HUES64 (cell line): ENCODE results near the gene PTK6.

Experiments
- H3K27ac ChIP-seq: 2 replicates; pipeline ENCODE4 v1.7.0; 2013; ENCODE audit warnings: low read depth, low read length, inconsistent platforms
- H3K27me3 ChIP-seq: 2 replicates; pipeline ENCODE4 v1.6.1; 2013; ENCODE audit warnings: mild to moderate bottlenecking, low read length; ENCODE audit not compliant: insufficient read depth
- H3K36me3 ChIP-seq: 2 replicates; pipeline ENCODE4 v1.6.1; 2013; ENCODE audit warnings: mild to moderate bottlenecking, low read length; ENCODE audit not compliant: insufficient read depth
- H3K4me1 ChIP-seq: 2 replicates; pipeline ENCODE4 v1.6.1; 2013; ENCODE audit warnings: mild to moderate bottlenecking, low read length, moderate library complexity; ENCODE audit not compliant: insufficient read depth
- H3K4me3 ChIP-seq: 2 replicates; pipeline ENCODE4 v1.5.1; 2013; ENCODE audit warnings: mild to moderate bottlenecking, low read length, moderate library complexity
- H3K9ac ChIP-seq: 2 replicates; pipeline ENCODE4 v1.6.1; 2013; ENCODE audit warnings: mild to moderate bottlenecking, low read depth, low read length
- H3K9me3 ChIP-seq: 2 replicates; pipeline ENCODE4 v1.6.1; 2013; ENCODE audit warnings: low read depth, low read length; ENCODE audit not compliant: insufficient read depth
- WGBS: fragments of 150-250, 120-280 bp; methylation state at CpG from one replicate; pipeline ENCODE4 v1.1.7; 2013; ENCODE audit warnings: missing lambda C conversion rate; 5-methylcytosine and 5-hydroxymethylcytosine counted together

Gene PTK6

DNA sequence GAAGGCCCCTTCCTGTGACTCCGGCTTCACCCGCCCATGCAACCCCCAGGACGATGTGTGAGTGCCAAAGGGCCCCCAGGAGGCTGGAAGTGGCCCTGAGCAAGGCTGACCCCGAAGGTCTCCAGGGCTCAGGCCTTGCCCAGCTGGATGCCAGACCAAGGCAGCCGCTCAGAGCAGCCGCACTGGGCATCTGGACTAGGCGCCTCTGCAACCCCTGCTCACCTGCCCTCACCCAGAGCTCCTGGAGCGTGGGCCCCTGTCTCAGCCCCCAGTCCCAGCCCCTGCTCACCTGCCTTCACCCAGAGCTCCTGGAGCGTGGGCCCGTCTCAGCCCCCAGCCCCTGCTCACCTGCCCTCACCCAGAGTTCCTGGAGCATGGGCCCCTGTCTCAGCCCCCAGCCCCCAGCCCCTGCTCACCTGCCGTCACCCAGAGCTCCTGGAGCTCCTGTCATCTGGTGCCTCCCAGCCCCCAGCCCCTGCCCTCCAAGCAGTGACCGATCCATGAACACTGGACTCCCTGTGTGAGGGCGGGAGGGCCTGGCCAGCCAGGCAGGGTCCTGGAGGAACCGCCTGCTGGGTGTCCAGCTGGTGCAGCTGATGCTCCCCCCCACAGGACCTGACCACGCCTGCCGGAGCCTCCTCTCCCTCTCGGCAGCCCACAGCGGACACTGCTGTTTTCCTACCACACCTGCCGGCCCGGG lies 9.2 kb upstream of the PTK6 start:
- 90% methylated on average over 20 of the region's 20 CpGs for WGBS
- Histone ChIP-seq H3K9me3 (no peaks in the 10 kb centered on the region), H3K4me1 (peaks cover 4% of the 10 kb centered on the region; the same call in 1 of the 2 replicates), H3K4me3 (no peak overlapping the region), H3K27ac (no peak overlapping the region), H3K27me3 (no peaks in the 10 kb centered on the region), H3K9ac (no peak overlapping the region), H3K36me3 (no peaks in the 10 kb centered on the region)

GRCh38 chr20:63545814-63546213 lies 8.6 kb upstream of the PTK6 start:
- Histone ChIP-seq H3K27me3 (no peaks in the 10 kb centered on the region), H3K9me3 (no peaks in the 10 kb centered on the region), H3K4me1 (0 out of 2 replicates have a peak, but pooled peaks cover 4% of the 10 kb centered on the region), H3K27ac (no peak overlapping the region), H3K4me3 (no peak overlapping the region), H3K36me3 (no peaks in the 10 kb centered on the region), H3K9ac (no peak overlapping the region)
- WGBS: 73% methylated on average over 6 of the region's 6 CpGs

DNA sequence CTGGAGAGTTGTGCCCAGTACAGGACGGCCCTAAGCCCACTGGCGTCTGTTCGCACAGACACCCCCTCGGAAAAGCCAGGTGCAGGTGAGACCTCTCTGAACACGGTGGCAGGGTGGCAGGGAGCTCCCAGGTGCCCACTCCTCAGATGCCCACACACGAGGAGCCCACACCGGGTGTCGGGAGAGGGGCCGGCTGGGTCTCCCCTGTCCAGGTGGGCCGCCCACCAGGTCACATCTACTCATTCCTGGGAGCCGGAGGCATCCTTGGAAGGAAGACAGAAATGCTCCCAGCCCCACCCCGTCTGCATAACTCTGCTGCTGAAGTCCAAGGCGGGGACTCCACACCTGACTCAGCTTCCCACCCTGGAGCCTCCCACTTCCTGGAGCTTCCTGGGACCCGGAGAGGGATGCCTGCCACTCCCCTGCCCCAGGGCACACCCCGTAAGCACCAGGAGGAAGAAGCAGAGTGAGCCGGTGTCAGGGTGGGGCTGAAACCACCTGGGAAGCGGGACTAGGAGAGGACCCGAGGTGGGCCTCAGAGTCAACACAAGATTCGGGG lies 7.9 kb upstream of the PTK6 start:
- Histone ChIP-seq H3K27me3 (no peaks in the 10 kb centered on the region), H3K27ac (no peak overlapping the region), H3K4me1 (0 out of 2 replicates have a peak, but pooled peaks cover 4% of the 10 kb centered on the region), H3K9me3 (no peaks in the 10 kb centered on the region), H3K9ac (no peak overlapping the region), H3K4me3 (no peak overlapping the region), H3K36me3 (no peaks in the 10 kb centered on the region)
- 80% methylated on average over 19 of the region's 19 CpGs for WGBS

GRCh38 chr20:63544241-63544957 lies 7.2 kb upstream of the PTK6 start:
- Histone ChIP-seq H3K9ac (no peak overlapping the region), H3K27me3 (no peaks in the 10 kb centered on the region), H3K36me3 (no peaks in the 10 kb centered on the region), H3K9me3 (no peaks in the 10 kb centered on the region), H3K27ac (no peak overlapping the region), H3K4me1 (0 out of 2 replicates have a peak, but pooled peaks cover 4% of the 10 kb centered on the region), H3K4me3 (no peak overlapping the region)
- 89% methylated on average over 27 of the region's 27 CpGs for WGBS

DNA sequence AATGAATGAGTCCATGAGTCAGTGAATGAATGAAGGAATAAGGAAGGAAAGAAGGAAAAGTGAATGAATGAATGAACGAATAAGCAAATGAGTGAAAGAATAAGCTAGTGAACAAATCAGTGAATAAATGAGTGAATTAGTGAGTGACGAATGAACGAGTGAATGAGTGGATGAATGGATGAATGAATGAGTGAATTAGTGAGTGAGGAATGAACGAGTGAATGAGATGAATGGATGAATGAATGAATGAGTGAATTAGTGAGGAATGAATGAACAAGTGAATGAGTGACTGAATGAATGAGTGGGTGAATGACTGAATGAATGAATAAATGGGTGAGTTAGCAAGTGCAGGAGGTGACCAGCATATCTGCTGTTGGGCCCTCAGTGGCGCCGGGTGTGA lies 6.6 kb upstream of the PTK6 start:
- no peak overlapping the region for H3K4me3 ChIP-seq

DNA sequence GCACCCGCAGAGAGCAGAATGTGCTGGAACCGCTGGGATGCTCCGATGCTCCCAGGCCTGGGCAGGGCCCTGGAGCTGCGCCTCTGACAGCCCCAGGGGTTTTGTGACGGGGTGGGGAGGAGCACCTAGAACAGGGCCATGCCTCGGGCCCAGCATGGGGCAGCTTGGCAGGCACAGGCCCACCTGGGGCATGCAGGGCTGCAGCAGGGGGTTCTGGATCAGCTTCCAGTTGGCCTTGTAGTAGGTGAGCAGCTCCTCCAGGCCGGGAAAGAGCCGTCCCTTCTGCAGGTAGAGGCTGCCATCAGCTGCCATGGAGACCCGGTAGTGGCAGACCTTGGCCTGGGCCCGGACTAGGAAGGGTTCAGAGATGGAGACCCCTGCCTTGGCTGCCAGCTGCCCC lies 6.0 kb upstream of the PTK6 start:
- Histone ChIP-seq H3K9me3 (no peaks in the 10 kb centered on the region), H3K27me3 (no peaks in the 10 kb centered on the region), H3K4me3 (no peak overlapping the region), H3K9ac (no peak overlapping the region), H3K27ac (no peak overlapping the region), H3K36me3 (no peaks in the 10 kb centered on the region), H3K4me1 (0 out of 2 replicates have a peak, but pooled peaks cover 4% of the 10 kb centered on the region)
- WGBS: 89% methylated on average over 10 of the region's 10 CpGs

More for the DNA sequence above, 6.6 kb upstream of the PTK6 start:
- no peaks in the 10 kb centered on the region for H3K36me3 ChIP-seq
- 90% methylated on average over 6 of the region's 6 CpGs for WGBS
- no peak overlapping the region for H3K9ac ChIP-seq
- no peaks in the 10 kb centered on the region for H3K27me3 ChIP-seq
- no peak overlapping the region for H3K27ac ChIP-seq
- 0 out of 2 replicates have a peak, but pooled peaks cover 4% of the 10 kb centered on the region for H3K4me1 ChIP-seq
- no peaks in the 10 kb centered on the region for H3K9me3 ChIP-seq

GRCh38 chr20:63542696-63543095 lies 5.5 kb upstream of the PTK6 start:
- H3K36me3 ChIP-seq: no peaks in the 10 kb centered on the region
- H3K27me3 ChIP-seq: no peaks in the 10 kb centered on the region
- no peak overlapping the region for H3K9ac ChIP-seq
- H3K27ac ChIP-seq: no peak overlapping the region
- no peak overlapping the region for H3K4me3 ChIP-seq
- H3K9me3 ChIP-seq: no peaks in the 10 kb centered on the region
- no peaks in the 10 kb centered on the region for H3K4me1 ChIP-seq
- WGBS: 91% methylated on average over 10 of the region's 10 CpGs

- no peaks in the 10 kb centered on the region for H3K27me3 ChIP-seq
- H3K27ac ChIP-seq: no peak overlapping the region
- H3K9me3 ChIP-seq: no peaks in the 10 kb centered on the region
- no peaks in the 10 kb centered on the region for H3K36me3 ChIP-seq
- no peak overlapping the region for H3K9ac ChIP-seq
- no peaks in the 10 kb centered on the region for H3K4me1 ChIP-seq
- WGBS: 93% methylated on average over 36 of the region's 36 CpGs
- H3K4me3 ChIP-seq: no peak overlapping the region
Measured at GRCh38 chr20:63542031-63542559, 4.9 kb upstream of the PTK6 start.

DNA sequence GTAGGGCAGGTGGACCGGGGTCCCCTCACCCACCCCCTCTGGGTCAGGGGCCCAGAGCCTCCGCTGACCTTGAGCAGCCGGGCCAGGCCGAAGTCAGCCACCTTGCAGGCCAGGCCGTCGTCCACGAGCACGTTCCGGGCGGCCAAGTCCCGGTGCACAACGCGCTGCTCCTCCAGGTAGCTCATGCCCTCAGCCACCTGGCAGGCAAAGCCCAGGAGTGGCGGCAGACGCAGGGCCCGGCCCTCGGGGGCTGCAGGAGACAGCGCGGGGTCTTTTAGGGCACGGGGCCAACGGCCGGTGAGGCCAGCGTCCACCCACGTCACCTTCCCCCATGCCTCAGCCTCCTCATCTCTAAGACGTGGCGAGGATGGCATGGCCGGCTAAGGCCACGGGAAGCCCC lies 4.2 kb upstream of the PTK6 start:
- WGBS: 94% methylated on average over 28 of the region's 28 CpGs
- Histone ChIP-seq H3K9me3 (no peaks in the 10 kb centered on the region), H3K27ac (no peak overlapping the region), H3K4me1 (no peaks in the 10 kb centered on the region), H3K27me3 (no peaks in the 10 kb centered on the region), H3K36me3 (no peaks in the 10 kb centered on the region), H3K4me3 (no peak overlapping the region), H3K9ac (no peak overlapping the region)

DNA sequence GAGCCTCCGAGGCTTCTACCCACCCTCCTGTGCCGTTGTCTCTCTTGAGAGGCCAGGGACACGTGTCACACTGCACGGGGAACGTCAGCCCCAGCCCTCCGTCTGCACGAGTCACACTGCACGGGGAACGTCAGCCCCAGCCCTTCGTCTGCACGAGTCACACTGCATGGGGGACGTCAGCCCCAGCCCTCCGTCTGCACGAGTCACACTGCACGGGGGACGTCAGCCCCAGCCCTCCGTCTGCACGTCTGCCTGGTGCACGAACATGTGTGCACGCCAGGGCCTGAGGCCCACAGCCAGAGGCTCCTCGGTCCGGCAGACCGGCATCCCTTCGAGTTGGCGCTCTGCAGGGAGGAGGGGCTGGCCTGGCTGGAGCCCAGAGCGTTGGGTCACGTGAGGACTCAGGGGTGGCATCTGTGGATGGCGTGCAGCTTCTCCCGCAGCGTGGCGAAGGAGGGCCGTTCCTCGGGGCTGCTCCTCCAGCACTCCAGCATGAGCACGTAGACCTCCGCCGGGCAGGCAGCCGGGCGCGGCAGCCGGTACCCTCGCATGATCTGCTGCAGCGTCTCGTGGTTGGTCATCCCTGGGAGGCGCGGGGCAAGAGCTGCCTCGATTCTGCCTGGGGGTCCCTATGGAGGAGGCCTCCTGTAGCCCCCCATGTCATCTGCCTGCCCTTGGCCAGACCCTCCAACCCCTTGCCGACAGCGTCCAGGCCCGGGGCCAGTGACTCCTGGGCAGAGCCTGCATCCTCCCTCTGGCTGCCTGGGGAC lies 3.4 kb upstream of the PTK6 start:
- Histone ChIP-seq H3K36me3 (no peaks in the 10 kb centered on the region), H3K9me3 (no peaks in the 10 kb centered on the region), H3K27ac (no peak overlapping the region), H3K4me3 (no peak overlapping the region), H3K27me3 (no peaks in the 10 kb centered on the region), H3K9ac (no peak overlapping the region), H3K4me1 (no peaks in the 10 kb centered on the region)
- 93% methylated on average over 49 of the region's 49 CpGs for WGBS
